Mucosa of rectum (tissue), 2 donors: Measurements from ENCODE around the gene COPE.
"Not testable (repeated sequence)": the region's sequence is repeated elsewhere in the genome, so short reads cannot be mapped to it uniquely, and the experiment has no call there.

ENCODE experiments used
- H3K27ac ChIP-seq, 2 donors: one replicate each; pipeline ENCODE4 v1.7.0; 2013; ENCODE audit warnings: inconsistent platforms in 2 of 2, low read depth in 2 of 2, low read length in 2 of 2
- H3K27me3 ChIP-seq, 2 donors: one replicate each; pipeline ENCODE4 v1.7.0; 2013; ENCODE audit warnings: low read length in 2 of 2; ENCODE audit not compliant: control insufficient read depth in 2 of 2, insufficient read depth in 2 of 2
- H3K36me3 ChIP-seq, 2 donors: one replicate each; pipeline ENCODE4 v1.7.0; 2013; ENCODE audit warnings: low read length in 2 of 2; ENCODE audit not compliant: control insufficient read depth in 2 of 2, insufficient read depth in 2 of 2
- H3K4me1 ChIP-seq, 2 donors: one replicate each; pipeline ENCODE4 v1.7.0; 2013; ENCODE audit warnings: low read length in 2 of 2, mild to moderate bottlenecking in 1 of 2; ENCODE audit not compliant: control insufficient read depth in 2 of 2, insufficient read depth in 2 of 2
- H3K4me3 ChIP-seq, 2 donors: one replicate each; pipeline ENCODE4 v1.7.0; 2013; ENCODE audit warnings: low read length in 2 of 2
- H3K9ac ChIP-seq, 2 donors: one replicate each; pipeline ENCODE4 v1.7.0; 2013; ENCODE audit warnings: low read length in 2 of 2, low read depth in 1 of 2, mild to moderate bottlenecking in 1 of 2
- H3K9me3 ChIP-seq, 2 donors: one replicate each; pipeline ENCODE4 v1.7.0; 2013; ENCODE audit warnings: low read length in 2 of 2; ENCODE audit not compliant: control insufficient read depth in 2 of 2
- donor health status: healthy.
- donor health status: Normal muscosa, but diverticular disease.

COPE gene

GRCh38 chr19:18910010-18910409, 9.2 kb downstream of the COPE start:
- H3K4me1 ChIP-seq: no peaks in the 10 kb centered on the region
- H3K4me3 ChIP-seq: no peak overlapping the region
- H3K9me3 ChIP-seq: no peaks in the 10 kb centered on the region
- no peaks in the 10 kb centered on the region for H3K27me3 ChIP-seq
- H3K36me3 ChIP-seq: peaks cover 34 to 51% of the 10 kb centered on the region in 2 donors
- no peak overlapping the region for H3K9ac ChIP-seq
- no peak overlapping the region for H3K27ac ChIP-seq

GRCh38 chr19:18908917-18909619, 10.1 kb downstream of the COPE start:
- H3K27me3 ChIP-seq: no peaks in the 10 kb centered on the region
- H3K36me3 ChIP-seq: peaks cover 42 to 54% of the 10 kb centered on the region in 2 donors
- no peak overlapping the region for H3K27ac ChIP-seq
- no peaks in the 10 kb centered on the region for H3K4me1 ChIP-seq
- no peak overlapping the region for H3K9ac ChIP-seq
- H3K9me3 ChIP-seq: no peaks in the 10 kb centered on the region
- no peak overlapping the region for H3K4me3 ChIP-seq

DNA sequence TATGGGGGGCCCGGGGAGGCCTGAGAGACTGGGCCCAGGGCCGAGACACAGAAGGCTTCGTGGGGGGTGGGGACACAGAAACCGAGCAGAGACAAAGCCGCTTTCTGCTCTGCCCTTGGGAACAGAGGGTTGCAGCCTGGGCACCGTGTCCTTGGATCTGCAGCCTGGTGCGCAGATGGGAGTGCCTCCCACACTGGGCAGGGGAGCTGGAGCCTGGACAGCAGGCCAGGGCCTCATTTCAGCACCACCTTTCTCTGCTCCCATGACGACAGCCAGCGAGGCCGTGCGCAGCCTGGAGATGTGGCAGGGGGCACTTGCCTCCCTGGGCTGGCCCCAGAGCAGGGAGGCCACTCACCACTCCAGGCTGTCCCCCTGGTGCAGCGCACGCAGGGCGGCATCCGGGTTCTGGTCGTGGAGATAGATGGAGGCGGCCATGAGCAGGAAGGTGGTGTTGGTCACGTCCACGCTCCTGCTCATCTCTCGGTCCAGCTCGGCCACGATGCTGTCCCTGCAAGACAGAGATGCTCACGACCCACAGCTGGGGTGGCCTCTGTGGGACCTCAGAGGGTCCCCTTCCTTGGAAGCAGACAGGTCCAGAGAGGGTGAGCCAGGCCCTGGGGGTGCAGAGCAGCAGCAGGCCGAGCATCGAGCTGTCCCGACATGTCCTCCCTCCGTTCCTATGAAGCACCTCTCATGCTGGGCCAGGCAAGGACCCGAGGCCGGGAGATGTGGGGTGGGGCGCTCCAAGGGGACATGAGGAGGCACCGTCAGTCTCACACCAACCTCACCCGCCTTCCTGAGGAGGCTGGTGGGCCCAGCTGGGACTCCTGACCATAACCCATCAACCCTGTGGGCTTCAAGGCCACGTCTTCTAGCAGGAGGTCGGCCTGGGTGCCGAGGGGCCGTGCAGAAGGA, 12.3 kb downstream of the COPE start:
- Histone ChIP-seq H3K36me3 (peaks cover 37 to 48% of the 10 kb centered on the region in 2 donors), H3K4me3 (no peak overlapping the region), H3K9me3 (no peaks in the 10 kb centered on the region), H3K27ac (no peak overlapping the region), H3K4me1 (no peaks in the 10 kb centered on the region), H3K27me3 (no peaks in the 10 kb centered on the region), H3K9ac (no peak overlapping the region)

DNA sequence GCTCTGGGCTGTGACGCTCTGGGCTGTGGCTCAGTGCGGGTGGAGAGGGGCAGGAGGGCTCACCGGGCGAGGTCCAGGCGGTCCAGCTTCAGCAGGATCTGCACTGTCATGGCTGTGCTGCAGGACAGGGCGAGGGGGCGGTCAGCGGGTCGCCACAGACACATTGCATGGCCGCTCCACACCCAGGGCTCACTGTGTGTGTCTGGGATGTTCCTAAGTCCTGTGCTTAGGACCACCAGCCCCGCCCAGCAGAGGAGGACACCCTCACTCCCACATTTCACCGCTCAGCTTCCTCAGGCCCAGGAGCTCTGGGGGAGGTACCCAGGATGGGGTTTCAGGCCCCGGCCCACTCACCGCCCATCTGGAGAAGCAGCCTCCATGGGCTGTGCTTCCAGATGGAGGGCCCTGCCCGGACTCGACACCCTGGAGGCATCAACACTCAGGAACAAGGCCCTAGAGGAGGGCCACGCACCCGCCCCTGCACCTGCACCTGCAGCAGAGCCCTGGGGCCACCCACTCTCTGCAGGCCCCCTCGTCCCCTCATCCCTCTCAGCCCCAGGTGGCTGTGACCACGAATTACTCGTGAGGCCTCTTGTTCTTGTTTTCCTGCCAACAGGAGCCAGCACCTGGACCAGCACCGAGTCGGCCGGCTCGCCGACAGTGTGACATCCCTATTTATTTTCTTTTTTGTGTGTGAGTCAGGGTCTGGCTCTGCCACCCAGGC, 13.5 kb downstream of the COPE start:
- no peak overlapping the region for H3K9ac ChIP-seq
- H3K4me1 ChIP-seq: no peaks in the 10 kb centered on the region
- no peaks in the 10 kb centered on the region for H3K9me3 ChIP-seq
- H3K27me3 ChIP-seq: no peaks in the 10 kb centered on the region
- H3K4me3 ChIP-seq: no peak overlapping the region
- H3K27ac ChIP-seq: no peak overlapping the region
- H3K36me3 ChIP-seq: peaks cover 45 to 52% of the 10 kb centered on the region in 2 donors

DNA sequence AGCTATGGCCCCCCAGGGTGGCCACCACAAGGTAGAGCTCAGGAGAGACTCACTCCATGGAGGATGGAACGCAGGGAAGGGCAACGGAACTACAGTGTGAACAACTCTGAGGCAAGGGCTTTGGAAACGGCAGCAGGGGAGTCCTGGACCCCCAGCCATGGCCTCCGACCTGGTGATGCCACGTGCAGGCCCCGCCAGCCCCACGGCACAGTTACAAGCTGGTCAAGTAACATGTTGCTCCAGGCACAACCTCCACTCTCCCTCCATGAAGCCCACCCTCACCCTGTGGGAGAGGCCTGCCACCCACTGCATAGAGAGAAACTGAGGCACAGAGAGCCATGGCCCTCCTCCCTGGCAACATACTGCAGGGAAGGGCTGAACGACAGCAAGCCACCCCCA, 14.1 kb downstream of the COPE start:
- no peaks in the 10 kb centered on the region for H3K27me3 ChIP-seq
- no peak overlapping the region for H3K4me3 ChIP-seq
- H3K27ac ChIP-seq: no peak overlapping the region
- no peaks in the 10 kb centered on the region for H3K4me1 ChIP-seq
- H3K36me3 ChIP-seq: peaks cover 46 to 54% of the 10 kb centered on the region in 2 donors
- no peak overlapping the region for H3K9ac ChIP-seq
- no peaks in the 10 kb centered on the region for H3K9me3 ChIP-seq

- Histone ChIP-seq H3K27me3 (no peaks in the 10 kb centered on the region), H3K9me3 (no peaks in the 10 kb centered on the region), H3K27ac (no peak overlapping the region), H3K4me3 (no peak overlapping the region), H3K36me3 (peaks cover 50 to 52% of the 10 kb centered on the region in 2 donors), H3K4me1 (no peaks in the 10 kb centered on the region), H3K9ac (no peak overlapping the region)
Measured at GRCh38 chr19:18904334-18905057, 14.7 kb downstream of the COPE start.

GRCh38 chr19:18903156-18904037, 15.8 kb downstream of the COPE start:
- no peak overlapping the region for H3K4me3 ChIP-seq
- no peaks in the 10 kb centered on the region for H3K4me1 ChIP-seq
- H3K9ac ChIP-seq: no peak overlapping the region
- peaks cover 46% of the 10 kb centered on the region in 2 donors for H3K36me3 ChIP-seq
- no peaks in the 10 kb centered on the region for H3K27me3 ChIP-seq
- H3K27ac ChIP-seq: no peak overlapping the region
- H3K9me3 ChIP-seq: no peaks in the 10 kb centered on the region

DNA sequence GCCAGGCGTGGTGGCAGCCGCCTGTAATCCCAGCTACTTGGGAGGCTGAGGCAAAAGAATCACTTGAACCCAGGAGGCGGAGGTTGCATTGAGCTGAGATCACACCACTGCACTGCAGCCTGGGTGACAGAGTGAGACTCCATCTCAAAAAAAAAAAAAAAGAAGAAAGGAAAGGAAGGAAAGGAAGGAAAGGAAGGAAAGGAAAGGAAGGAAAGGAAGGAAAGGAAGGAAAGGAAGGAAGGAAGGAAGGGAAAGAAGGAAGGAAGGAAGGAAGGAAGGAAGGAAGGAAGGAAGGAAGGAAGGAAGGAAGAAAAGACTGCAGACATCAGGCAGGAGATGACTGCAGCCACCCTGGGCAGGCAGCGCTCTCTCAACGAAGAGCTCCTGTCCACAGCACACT, 16.7 kb downstream of the COPE start:
- peaks cover 41 to 42% of the 10 kb centered on the region in 2 donors for H3K36me3 ChIP-seq
- not testable (repeated sequence) for H3K4me3 ChIP-seq, H3K9me3 ChIP-seq, H3K27ac ChIP-seq, H3K27me3 ChIP-seq, H3K9ac ChIP-seq, H3K4me1 ChIP-seq

GRCh38 chr19:18901491-18901890, 17.7 kb downstream of the COPE start:
- Histone ChIP-seq H3K36me3 (peaks cover 31 to 32% of the 10 kb centered on the region in 2 donors), H3K9me3 (no peaks in the 10 kb centered on the region), H3K27ac (no peak overlapping the region)

More at GRCh38 chr19:18901491-18901890, 17.7 kb downstream of the COPE start:
- Histone ChIP-seq H3K4me3 (no peak overlapping the region), H3K27me3 (peaks cover 0 to 5% of the 10 kb centered on the region in 2 donors), H3K4me1 (no peaks in the 10 kb centered on the region), H3K9ac (no peak overlapping the region)
